Epithelial cell of proximal tubule (primary cell): Measurements from ENCODE around the gene BASP1. TPM values are rescaled to one million over a fixed set of nuclear protein-coding genes. Genes with fewer than 3 reads are reported as not detected.

Experiments
- DNase-seq: peaks from one replicate; pipeline ENCODE4 v3.0.0-alpha.2; 2011; ENCODE audit warnings: low read depth
- H3K4me3 ChIP-seq: 2 replicates; pipeline ENCODE4 v1.5.1; 2011; ENCODE audit warnings: low read depth, mild to moderate bottlenecking, low read length
- total RNA-seq: library from RNA; depleted of rRNA; stranded (reverse); fragments of >200 nt; gene quantifications from 2 replicates; pipeline ENCODE4 v1.2.3, GENCODE V29; 2015
- TF ChIP-seq, protein P1 (sequence below): conservative IDR thresholded peaks from 2 replicates; pipeline ENCODE4 v1.5.1; 2012; ENCODE audit warnings: low read depth, mild to moderate bottlenecking, low read length

Gene BASP1
- total RNA-seq, 1 donor from 2014 or later = 135 TPM

DNA sequence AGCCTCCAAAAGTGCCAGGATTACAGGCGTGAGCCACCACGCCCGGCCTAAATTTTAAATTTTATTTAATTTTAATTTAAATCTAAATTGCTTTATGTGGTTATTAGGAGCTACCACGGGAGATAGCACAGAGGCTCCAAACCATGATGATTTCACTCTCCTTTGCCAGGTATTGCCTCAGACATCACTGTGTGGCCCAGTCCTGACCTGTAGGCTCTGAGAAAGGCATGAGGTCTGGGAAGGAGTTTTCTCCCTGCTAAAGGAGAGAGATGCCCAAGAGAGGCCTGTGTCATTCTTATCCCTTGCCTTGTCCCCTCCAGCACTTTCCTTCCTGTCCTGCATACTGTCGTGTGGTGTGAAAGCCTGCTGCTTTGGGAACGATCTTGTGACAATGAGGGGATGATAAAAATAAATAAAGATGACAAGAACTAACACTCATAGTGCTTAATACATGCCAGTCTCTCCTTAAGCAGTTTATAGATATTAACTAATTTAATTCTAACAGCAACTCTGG, 37.0 kb upstream of the BASP1 start:
- DNase-seq = no peak
- H3K4me3 ChIP-seq = no peak overlapping the region
- TF ChIP-seq, protein P1, sequence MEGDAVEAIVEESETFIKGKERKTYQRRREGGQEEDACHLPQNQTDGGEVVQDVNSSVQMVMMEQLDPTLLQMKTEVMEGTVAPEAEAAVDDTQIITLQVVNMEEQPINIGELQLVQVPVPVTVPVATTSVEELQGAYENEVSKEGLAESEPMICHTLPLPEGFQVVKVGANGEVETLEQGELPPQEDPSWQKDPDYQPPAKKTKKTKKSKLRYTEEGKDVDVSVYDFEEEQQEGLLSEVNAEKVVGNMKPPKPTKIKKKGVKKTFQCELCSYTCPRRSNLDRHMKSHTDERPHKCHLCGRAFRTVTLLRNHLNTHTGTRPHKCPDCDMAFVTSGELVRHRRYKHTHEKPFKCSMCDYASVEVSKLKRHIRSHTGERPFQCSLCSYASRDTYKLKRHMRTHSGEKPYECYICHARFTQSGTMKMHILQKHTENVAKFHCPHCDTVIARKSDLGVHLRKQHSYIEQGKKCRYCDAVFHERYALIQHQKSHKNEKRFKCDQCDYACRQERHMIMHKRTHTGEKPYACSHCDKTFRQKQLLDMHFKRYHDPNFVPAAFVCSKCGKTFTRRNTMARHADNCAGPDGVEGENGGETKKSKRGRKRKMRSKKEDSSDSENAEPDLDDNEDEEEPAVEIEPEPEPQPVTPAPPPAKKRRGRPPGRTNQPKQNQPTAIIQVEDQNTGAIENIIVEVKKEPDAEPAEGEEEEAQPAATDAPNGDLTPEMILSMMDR = no peak

DNA sequence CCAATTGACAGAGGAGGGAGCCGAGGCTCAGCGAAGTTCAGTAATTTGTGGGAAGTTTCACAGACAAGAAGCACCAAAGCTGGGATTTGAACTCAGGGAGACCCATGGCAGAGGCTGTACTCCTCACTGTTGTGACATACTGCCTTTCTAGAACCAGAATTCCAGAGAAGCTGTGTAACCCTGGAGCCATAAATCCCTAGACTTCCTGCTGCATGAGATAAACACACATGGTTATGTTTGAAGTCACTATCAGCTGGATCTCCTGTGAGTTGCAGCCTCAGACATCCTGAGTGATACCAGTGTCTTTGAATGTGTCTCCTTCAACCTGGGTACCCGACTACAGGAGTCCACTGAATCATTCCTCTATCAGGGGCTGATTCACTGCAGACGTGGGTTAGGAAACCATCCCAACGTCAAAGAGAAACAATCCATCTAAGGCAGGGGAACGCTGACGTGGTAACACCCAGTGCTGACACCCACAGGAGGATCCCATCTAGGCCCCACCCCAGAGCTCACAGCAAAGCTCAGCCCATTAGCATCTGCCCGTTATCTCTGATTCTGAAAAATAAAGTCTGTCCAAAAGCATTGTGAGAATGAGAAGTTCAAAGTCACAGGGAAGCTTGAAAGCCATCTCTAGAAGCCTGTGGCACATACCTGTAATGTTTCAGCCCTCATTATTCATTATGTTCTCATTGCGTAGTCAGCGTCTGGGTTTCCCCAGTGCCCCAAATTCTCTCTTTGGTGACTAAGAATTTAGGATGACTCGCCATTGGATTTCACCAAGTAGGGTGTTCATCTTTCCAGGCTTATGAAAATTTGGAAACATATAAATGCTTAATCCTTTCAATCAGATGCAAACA, 36.3 kb upstream of the BASP1 start:
- TF ChIP-seq, protein P1 = no peak
- no peak for DNase-seq
- no peak overlapping the region for H3K4me3 ChIP-seq

DNA sequence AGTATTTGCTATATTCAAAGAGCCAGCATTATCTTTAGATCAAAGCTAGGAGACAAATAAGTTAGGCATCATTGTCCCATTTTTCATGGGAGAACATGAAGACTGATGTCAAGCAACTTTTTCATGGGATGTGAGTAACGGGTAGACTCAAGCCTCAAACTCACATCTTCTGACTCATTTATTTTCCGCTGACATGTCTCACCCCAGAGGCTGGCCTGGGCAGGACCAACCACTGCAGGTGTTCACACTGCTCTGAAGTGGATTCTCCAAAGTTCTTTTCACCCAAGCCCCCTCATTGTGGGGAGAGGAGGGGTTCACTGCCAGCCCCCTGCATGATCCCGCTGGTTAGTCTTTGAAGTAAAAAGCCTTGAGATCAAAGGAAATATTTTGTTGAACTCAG, 34.9 kb upstream of the BASP1 start:
- DNase-seq = no peak
- TF ChIP-seq, protein P1 = no peak
- H3K4me3 ChIP-seq = no peak overlapping the region

DNA sequence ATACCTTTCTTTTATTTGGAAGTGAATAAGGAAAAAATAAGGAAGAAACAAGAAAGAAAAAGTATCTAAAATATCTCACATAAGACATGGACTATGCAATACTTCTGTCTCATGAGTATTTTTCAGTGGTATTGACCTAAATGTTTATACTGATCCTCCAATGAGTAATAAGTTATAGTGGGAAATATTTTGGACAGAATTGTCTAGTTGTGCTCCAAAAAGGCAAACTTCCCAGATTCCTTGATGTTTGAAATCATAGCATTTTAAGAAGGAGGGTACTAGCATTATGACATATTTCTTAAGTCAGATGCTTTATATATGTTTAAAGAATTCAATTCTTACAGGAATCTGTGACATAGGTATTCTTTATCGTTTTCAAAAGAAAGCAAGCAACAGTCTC, 34.5 kb upstream of the BASP1 start:
- TF ChIP-seq, protein P1 = no peak

DNA sequence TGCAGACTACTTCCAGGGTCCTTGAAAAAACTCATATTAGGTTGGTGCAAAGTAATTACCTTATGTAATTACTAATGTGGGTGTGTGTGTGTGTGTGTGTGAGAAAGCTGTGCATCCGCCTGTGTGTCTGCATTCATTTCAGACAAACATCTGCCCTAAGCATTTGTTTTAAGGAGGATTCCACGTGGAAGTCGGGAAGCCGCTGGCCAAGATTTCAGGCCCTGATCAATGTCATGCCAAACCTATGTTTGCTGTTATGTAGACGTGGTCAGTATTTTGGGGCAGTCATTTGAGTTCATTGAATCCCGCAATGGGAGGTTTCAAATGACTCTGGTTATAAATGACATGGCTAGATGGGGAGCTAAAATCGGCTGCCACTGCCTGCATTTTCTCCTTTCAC, 33.6 kb upstream of the BASP1 start:
- TF ChIP-seq, protein P1 = no peak
- no peak for DNase-seq
- no peak overlapping the region for H3K4me3 ChIP-seq

More for the DNA sequence above, 34.5 kb upstream of the BASP1 start:
- DNase-seq = no peak
- H3K4me3 ChIP-seq = no peak overlapping the region

DNA sequence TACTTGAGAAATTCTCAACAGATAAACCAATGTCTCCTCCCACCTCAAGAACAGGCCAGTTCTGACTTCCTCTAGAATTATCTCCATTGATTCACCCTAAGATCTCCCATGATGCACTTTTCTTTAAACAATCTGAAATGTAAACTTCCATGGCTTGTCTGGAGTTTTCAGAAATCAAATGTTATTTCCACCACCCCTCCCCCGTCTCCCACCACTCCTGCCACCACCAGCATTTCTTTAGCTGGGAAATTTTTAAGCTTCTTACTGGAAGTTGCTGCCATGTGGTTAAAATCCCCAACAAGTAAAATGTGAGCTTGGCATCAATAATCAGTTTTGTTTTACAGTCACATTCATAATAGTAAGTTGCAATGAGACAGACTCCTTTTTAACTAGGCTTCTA, 32.8 kb upstream of the BASP1 start:
- TF ChIP-seq, protein P1 = no peak
- no peak overlapping the region for H3K4me3 ChIP-seq
- no peak for DNase-seq

DNA sequence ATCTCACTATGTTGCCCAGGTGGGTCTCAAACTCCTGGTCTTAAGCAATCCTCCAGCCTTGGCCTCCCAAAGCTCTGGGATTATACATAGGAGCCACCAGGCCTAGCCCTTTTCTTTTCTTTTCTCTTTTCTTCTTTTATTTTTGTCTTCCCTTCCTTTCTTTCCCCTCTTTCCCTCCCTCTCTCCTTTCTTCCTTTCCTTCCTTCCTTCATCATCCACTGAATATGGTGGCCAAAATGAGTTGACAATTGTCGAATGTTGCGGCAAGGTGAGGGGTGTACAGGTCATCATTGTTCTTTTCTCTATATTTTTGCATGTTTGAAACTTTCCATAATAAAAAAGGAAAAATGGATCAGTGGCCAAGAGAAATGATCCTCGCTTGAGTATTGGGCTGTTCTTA, 32.1 kb upstream of the BASP1 start:
- no peak for DNase-seq
- TF ChIP-seq, protein P1 = no peak
- no peak overlapping the region for H3K4me3 ChIP-seq
